ENCODE measurements around the gene SDK2.

- no peak for TF ChIP-seq POLR2A (IDR thresholded peaks at IDR 0.05)
- no peak for TF ChIP-seq CTCF (IDR thresholded peaks at IDR 0.05)
These were observed 149.3 kb downstream of the SDK2 start for GRCh38 chr17:73494950-73495349.

All from Peyer's patch (tissue), 4 donors.